Measurements from ENCODE around the gene PRR7.

GRCh38 chr5:177440990-177441780 lies 5.4 kb upstream of the PRR7 start:
- TF ChIP-seq CTCF (IDR thresholded peaks at IDR 0.05; ENCODE audit: low read depth, low read length, missing input control), result no peak
- TF ChIP-seq MAX (IDR thresholded peaks at IDR 0.05), result no peak
- no peak for TF ChIP-seq ZBTB33 (IDR thresholded peaks at IDR 0.05)
- no peak for TF ChIP-seq REST (IDR thresholded peaks at IDR 0.05)
- TF ChIP-seq TAF1 (conservative IDR thresholded peaks at IDR 0.05), result no peak

Measured in liver (tissue), 3 donors.